Activated CD8-positive, alpha-beta memory T cell treated with anti-CD3 and anti-CD28 coated beads for 1 hour (primary cell): ENCODE measurements around the gene ALK.

Experiments
- DNase-seq, 2 donors: peaks; one replicate each; pipeline ENCODE4 v3.0.0-alpha.2; 2020; ENCODE audit warnings: low read depth in 1 of 2; ENCODE audit errors: extremely low read depth in 1 of 2

The ALK gene

GRCh38 chr2:29724282-29724681, 197.1 kb downstream of the ALK start:
- no peak for DNase-seq

DNA sequence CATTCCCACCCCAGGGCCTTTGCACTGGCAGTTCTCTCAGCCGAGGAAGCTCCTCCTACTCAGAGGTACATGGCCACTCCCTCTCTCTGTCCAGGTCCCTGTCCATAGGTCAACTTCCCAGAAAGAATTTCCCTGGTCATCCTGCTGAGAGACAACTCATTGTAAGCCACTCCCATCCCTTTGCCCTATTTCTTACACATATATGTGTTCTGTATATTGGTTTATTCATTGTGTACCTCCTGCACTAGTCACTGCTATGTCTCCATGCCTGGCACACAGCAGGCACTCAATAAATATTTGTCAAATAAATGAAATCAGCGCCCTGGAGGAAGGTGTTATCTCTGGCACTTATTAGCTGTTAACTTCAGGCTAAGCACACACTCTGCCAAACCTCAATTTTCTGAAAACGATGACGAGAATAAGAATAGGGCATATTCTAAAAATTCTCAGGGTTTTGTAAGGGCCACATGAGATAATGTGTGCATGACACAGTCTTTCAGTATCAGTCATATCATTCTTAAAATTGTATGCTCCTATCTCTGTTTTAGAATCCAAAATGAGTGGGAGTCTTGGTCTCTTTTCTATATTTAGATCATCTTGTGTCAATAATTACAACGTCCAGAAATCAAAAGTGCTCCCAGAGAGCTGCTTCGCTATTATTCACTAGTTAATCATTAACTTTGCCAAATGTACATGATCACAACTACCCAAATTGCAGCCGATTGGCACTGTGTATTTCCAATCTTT, 198.0 kb downstream of the ALK start:
- DNase-seq = no peak

- no peak for DNase-seq
Observed at GRCh38 chr2:29719639-29720038, 201.7 kb downstream of the ALK start.

- no peak for DNase-seq
Observed at GRCh38 chr2:29718076-29718686, 203.2 kb downstream of the ALK start.

DNA sequence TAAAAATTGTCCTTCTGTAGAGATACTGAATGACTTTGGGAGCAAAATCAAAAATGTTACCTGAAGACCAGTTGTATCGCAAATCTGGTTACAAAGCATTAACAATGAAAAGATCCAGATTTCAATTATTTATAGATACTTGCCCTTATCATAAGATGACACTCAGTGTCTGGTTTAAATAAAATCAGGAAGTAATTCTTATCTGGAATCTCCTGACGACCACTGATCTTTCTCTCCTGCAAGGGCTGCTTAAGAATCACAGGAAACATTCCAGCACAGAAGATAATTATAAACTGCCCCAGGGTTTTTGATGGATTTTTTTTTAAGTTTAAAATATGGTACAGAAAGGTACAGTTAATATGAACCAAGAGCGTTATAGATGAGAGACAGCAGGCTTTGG, 205.7 kb downstream of the ALK start:
- DNase-seq = no peak

DNA sequence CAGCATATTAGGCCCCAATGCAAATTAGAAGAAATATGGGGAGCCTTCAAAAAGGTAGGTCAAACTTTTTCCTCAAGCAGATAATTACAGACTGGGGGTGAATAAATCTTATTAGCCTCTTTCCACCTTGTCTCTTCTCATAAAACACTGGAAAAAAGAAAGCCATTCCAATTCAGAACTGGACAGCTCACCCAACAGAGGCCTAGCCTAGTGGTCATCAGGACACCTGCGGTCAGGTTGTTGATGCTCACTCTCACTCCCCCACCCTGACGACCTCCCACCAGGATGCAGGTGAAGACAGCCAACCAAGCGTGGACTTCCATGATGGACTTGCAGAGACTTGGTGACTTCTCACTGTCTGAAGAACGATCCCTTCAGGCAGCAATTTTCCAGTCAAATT, 207.1 kb downstream of the ALK start:
- DNase-seq = no peak

- DNase-seq = no peak
Observed at GRCh38 chr2:29706171-29706720, 215.1 kb downstream of the ALK start.

- no peak for DNase-seq
Observed at GRCh38 chr2:29705616-29706015, 215.8 kb downstream of the ALK start.

GRCh38 chr2:29703336-29703735, 218.1 kb downstream of the ALK start:
- DNase-seq = no peak

GRCh38 chr2:29702276-29702675, 219.1 kb downstream of the ALK start:
- DNase-seq = no peak

DNA sequence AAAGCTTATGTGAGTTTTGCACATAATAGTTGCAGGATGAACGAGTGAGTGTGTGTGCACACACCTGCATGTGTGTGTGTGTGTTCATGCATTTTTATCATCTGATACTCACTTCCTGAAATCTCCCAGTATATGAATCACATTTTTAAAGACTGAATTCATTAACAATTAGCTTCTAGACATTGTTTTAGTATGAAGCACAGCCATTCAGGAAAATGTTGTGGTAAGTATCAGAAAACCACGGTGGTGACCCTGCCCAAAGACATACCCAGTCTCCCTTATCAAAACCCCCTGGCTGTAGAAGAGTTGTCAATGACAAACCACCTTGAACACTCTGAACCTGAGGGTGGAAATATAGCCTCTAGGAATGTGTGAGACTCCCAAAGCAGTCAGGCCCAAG, 220.8 kb downstream of the ALK start:
- DNase-seq = no peak

DNA sequence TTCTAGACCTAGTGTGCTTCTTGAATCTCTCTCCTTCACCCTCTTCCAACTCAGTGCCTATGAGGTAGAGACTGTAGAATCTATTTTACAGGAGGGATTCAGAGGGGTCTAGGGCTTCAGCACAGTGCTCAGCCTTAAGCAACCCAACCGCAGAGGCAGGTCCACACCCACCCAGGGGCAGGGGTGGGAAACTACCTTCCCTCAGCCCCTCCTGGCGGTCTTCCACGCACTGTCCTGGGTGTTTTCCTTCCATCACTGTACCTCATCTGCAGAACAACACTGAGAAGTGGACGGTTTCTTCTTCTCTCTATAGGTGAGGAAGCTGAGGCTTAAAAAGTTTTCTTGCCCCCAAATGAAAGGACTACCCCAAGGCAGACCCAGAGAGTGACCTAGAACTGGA, 222.3 kb downstream of the ALK start:
- no peak for DNase-seq

GRCh38 chr2:29698216-29698615, 223.2 kb downstream of the ALK start:
- no peak for DNase-seq

DNA sequence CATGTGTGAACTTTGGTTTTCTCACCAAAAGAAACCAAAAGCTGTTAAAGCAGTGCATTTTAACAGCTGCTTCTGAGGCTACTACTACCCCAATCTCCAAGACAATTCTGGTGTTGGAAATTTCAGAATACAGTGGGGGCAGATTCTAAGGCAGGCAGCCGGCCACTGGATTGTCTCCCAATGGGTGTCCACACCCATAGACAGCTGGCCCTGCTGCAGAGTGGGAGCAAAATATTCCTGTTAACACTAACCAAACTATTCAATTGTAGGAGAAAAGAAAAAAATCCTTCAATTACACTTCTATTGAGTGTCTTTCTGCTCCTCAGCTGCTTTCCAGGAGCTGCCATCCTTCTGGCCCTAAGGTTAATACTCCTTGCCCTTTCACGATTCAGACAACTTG, 223.7 kb downstream of the ALK start:
- DNase-seq = no peak

DNA sequence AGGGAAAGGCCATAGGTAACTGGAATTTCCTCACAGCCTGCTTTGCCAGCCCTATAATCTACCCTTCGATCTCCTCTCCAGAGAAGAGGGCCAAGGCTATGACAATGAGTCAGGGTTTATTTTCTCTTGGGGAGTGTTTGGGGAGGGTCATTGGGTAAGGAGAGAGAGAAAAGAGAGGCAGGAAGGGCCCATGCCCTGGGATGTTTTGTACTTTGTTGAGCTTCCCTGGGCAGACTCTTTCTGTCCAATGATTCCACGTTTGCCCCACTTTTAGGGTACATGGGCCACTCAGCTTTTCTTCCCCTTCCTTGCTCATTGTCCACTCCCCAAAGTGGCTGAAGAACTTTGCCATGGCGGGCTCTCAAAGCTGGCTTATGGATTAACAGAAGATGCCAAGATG, 224.2 kb downstream of the ALK start:
- DNase-seq = no peak

GRCh38 chr2:29694741-29695140, 226.6 kb downstream of the ALK start:
- no peak for DNase-seq

- no peak for DNase-seq
Observed at GRCh38 chr2:29691391-29691950, 229.9 kb downstream of the ALK start.

DNA sequence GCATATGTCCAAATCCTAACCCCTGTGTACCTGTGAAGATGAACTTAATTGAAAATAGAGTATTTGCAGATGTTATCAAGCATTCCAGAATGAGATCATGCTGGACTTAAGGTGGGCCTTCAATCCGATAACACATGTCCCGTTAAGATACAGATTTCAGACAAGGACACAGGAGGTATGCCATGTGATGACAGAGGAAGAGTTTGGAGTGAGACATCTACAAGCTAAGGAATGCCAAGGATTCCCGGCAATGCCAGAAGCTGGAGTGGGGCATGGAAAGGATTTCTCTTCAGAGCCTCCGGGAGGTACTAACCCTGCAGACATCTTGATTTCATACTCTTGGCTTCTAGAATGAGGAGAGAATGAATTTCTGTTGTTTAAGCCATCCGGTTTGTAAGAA, 231.7 kb downstream of the ALK start:
- DNase-seq = no peak

GRCh38 chr2:29688429-29688828, 233.0 kb downstream of the ALK start:
- DNase-seq = no peak

DNA sequence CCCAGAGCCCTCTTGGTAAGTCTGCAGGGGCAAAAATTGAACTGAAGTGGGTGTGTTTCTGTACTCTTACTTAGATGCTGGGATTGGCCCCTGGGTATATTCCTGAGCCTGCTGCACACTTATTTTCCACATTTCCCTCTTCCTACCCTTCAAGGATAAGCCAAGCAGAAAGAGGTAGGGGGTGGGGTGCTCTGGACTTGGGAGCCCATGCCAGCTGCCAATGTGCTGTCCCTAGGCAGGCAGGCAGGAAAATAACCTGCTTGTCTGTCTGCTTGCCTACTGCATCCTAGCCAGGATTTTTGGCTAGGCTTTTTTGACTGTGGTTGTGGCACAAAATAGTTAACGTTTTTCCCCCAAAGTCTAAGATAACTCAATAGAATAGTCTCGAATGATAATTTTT, 234.3 kb downstream of the ALK start:
- DNase-seq = no peak

DNA sequence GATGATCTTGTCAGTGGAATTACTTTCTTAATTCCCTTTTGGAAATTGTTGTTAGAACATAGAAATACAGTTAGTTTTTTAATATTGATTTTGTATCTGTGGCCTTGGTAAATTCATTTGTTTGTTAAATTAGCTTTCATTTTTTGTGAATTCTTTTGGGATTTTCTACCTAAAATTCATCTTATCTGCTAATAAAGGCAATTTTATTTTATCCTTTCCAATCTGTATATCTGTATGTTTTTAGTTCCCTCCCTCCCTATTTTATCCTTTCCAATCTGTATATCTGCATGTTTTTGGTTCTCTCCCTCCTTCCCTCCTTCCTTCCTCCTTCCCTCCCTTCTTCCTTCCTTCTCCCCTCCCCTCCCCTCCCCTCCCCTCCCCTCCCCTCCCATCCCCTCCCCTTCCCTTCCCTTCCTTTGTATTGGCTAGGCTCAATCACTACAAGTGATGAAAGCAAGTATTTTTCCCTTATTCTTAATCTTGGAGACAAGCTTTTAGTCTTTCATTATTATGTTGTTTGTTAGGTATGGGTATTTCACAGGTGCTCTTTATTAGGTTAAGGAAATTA, 244.4 kb downstream of the ALK start:
- no peak for DNase-seq

GRCh38 chr2:29664578-29664977, 256.8 kb downstream of the ALK start:
- no peak for DNase-seq
